Spleen (tissue), 11 donors: ENCODE results near the gene CYRIA. TPM values are rescaled to one million over a fixed set of nuclear protein-coding genes. Genes with fewer than 3 reads are reported as not detected.

Experiments
- DNase-seq: peaks from one replicate; pipeline ENCODE4 v3.0.0-alpha.2; 2020
- H3K27ac ChIP-seq, 8 donors: fragments of 200-600 bp; sonication (generic) in 7 of 8; 1 replicate in 4 of 8; 2 replicates in 4 of 8; pipeline versions ENCODE4 v1.5.0 to v1.8.0; 2016 to 2021; ENCODE audit warnings: inconsistent platforms in 4 of 8, mild to moderate bottlenecking in 4 of 8, moderate library complexity in 1 of 8
- H3K27me3 ChIP-seq, 7 donors: fragments of 200-600 bp; sonication (generic) in 6 of 7; replicated peaks in 1 of 7; 1 replicate in 4 of 7; 2 replicates in 3 of 7; pipeline versions ENCODE4 v1.5.0 to v1.8.0; 2016 to 2021; ENCODE audit warnings: inconsistent platforms in 3 of 7, mild to moderate bottlenecking in 1 of 7
- H3K36me3 ChIP-seq, 6 donors: fragments of 200-600 bp; sonication (generic) in 5 of 6; 1 replicate in 4 of 6; 2 replicates in 2 of 6; pipeline versions ENCODE4 v1.5.0 to v1.8.0; 2016 to 2021; ENCODE audit warnings: inconsistent platforms in 2 of 6
- H3K4me1 ChIP-seq, 6 donors: fragments of 200-600 bp; sonication (generic) in 5 of 6; 1 replicate in 3 of 6; 2 replicates in 3 of 6; pipeline versions ENCODE4 v1.5.0 to v1.8.0; 2016 to 2021; ENCODE audit warnings: inconsistent platforms in 3 of 6
- H3K4me3 ChIP-seq, 8 donors: fragments of 200-600 bp; sonication (generic) in 7 of 8; 1 replicate in 4 of 8; 2 replicates in 4 of 8; pipeline versions ENCODE4 v1.5.0 to v1.8.0; 2016 to 2021; ENCODE audit warnings: inconsistent platforms in 4 of 8, mild to moderate bottlenecking in 4 of 8, moderate library complexity in 2 of 8
- H3K9me3 ChIP-seq, 8 donors: fragments of 200-600 bp; sonication (generic) in 7 of 8; 1 replicate in 4 of 8; 2 replicates in 4 of 8; pipeline versions ENCODE4 v1.5.0 to v1.8.0; 2016 to 2021; ENCODE audit warnings: inconsistent platforms in 4 of 8
- CTCF ChIP-seq, 11 experiments: fragments of 200-600 bp in 7 of 11; fragments of 450-650 bp in 4 of 11; sonication (generic) in 4 of 11; IDR thresholded peaks in 8 of 11; conservative IDR thresholded peaks in 3 of 11; 1 replicate in 7 of 11; 2 replicates in 4 of 11; pipeline versions ENCODE4 v1.4.0 to v1.8.0; 2016 to 2021; ENCODE audit warnings: antibody characterized with exemption in 11 of 11, inconsistent platforms in 4 of 11, mild to moderate bottlenecking in 1 of 11
- POLR2A ChIP-seq, 3 donors: fragments of 450-650 bp; IDR thresholded peaks; one replicate each; pipeline ENCODE4 v1.5.1; 2017; ENCODE audit warnings: antibody characterized with exemption in 3 of 3, mild to moderate bottlenecking in 1 of 3
- POLR2AphosphoS5 ChIP-seq, 3 donors: sonication (generic); formaldehyde crosslinking; IDR thresholded peaks; one replicate each; pipeline ENCODE4 v1.5.1; 2017; ENCODE audit warnings: antibody characterized with exemption in 3 of 3
- WGBS, 5 donors: extraction: QIAGEN DNeasy Blood & Tissue Kit in 3 of 5; methylation state at CpG; one replicate each; pipeline versions ENCODE4 v1.1.5 to v1.1.7; 2013 to 2018; 5-methylcytosine and 5-hydroxymethylcytosine counted together
- intact Hi-C: fragments of 100-400 bp; cut with DNase I; formaldehyde crosslinking; loops from one replicate; pipeline ENCODE4 v1.15.0; 2023; ENCODE audit warnings: low total_unique reads
- polyA plus RNA-seq, 3 donors: library from polyadenylated mRNA; stranded (reverse); fragments of 200-250 nt; gene quantifications; one replicate each; pipeline ENCODE4 v1.2.1, GENCODE V29; 2013
- total RNA-seq, 7 donors: library from RNA; depleted of rRNA in 3 of 7; stranded (reverse); fragments of >200 nt in 3 of 7; fragmentation: NEBNext Ultra II Directional in 4 of 7; extraction: Animal tissue kit (Norgen Biotek cat#: 25700) in 4 of 7; gene quantifications; one replicate each; pipeline versions ENCODE4 v1.1.0 to v1.2.1, GENCODE V29; 2016 to 2021
- donor health status: healthy with polysubstance abuse.
- donor health status: DM: no; HTN: no; CAD: no; lungs with moderate emphysema.
- donor health status: DM: no; HTN: no; CAD: no.
- donor health status: Bipolar disorder and iron deficiency.
- donor health status: healthy.
- donor health status: DM: no; HTN: no; CAD: no.
- donor health status: DM: yes; HTN: yes; CAD: no.

Gene CYRIA
- total and polyA plus RNA-seq, 10 donors: 11.1 to 87.9 (median 65.7) TPM

GRCh38 chr2:16621316-16621715 lies 44.3 kb downstream of the CYRIA start:
- peaks cover 47 to 100% (median 70%) of the 10 kb centered on the region in 6 donors for H3K4me1 ChIP-seq
- no peaks in the 10 kb centered on the region for H3K9me3 ChIP-seq
- H3K27ac ChIP-seq: peak overlapping the region in 4 of 8 donors; percentile 91 to 96 (median 94)
- no peak for TF ChIP-seq POLR2A (IDR thresholded peaks at IDR 0.05)
- no peak for TF ChIP-seq CTCF (IDR thresholded peaks at IDR 0.05 in 8 of 11, conservative IDR thresholded peaks at IDR 0.05 in 3 of 11)
- TF ChIP-seq POLR2AphosphoS5 (IDR thresholded peaks at IDR 0.05): no peak
- H3K4me3 ChIP-seq: no peak overlapping the region
- intact Hi-C loops: loop anchor here (5.0 kb wide), 1 partner anchor 41 kb away; no protein-coding TSS in a partner anchor
- DNase-seq: no peak
- H3K27me3 ChIP-seq: no peaks in the 10 kb centered on the region
- 90 to 100% (median 95%) methylated on average over 4 of the region's 4 CpGs for WGBS, 5 donors
- peaks cover 0 to 75% (median 17%) of the 10 kb centered on the region in 6 donors for H3K36me3 ChIP-seq

GRCh38 chr2:16620590-16620989 lies 45.0 kb downstream of the CYRIA start:
- Histone ChIP-seq H3K9me3 (no peaks in the 10 kb centered on the region), H3K27me3 (no peaks in the 10 kb centered on the region), H3K4me1 (peaks cover 39 to 97% (median 66%) of the 10 kb centered on the region in 6 donors), H3K36me3 (peaks cover 0 to 83% (median 22%) of the 10 kb centered on the region in 6 donors), H3K27ac (peak overlapping the region in 4 of 8 donors; percentile 91 to 96 (median 94)), H3K4me3 (no peak overlapping the region)
- TF ChIP-seq POLR2A (IDR thresholded peaks at IDR 0.05) (no peak), POLR2AphosphoS5 (IDR thresholded peaks at IDR 0.05) (no peak), CTCF (IDR thresholded peaks at IDR 0.05 in 8 of 11, conservative IDR thresholded peaks at IDR 0.05 in 3 of 11) (no peak)
- no peak for DNase-seq
- intact Hi-C loops: loop anchor here (5.0 kb wide), 1 partner anchor 42 kb away; no protein-coding TSS in a partner anchor
- 91 to 95% (median 94%) methylated on average over 2 of the region's 2 CpGs for WGBS, 5 donors

- intact Hi-C loops: loop anchor here (5.0 kb wide), 1 partner anchor 43 kb away; no protein-coding TSS in a partner anchor
- TF ChIP-seq POLR2AphosphoS5 (IDR thresholded peaks at IDR 0.05): no peak
- no peak for TF ChIP-seq POLR2A (IDR thresholded peaks at IDR 0.05)
- TF ChIP-seq CTCF (IDR thresholded peaks at IDR 0.05 in 8 of 11, conservative IDR thresholded peaks at IDR 0.05 in 3 of 11): no peak
- Histone ChIP-seq H3K27me3 (no peaks in the 10 kb centered on the region), H3K4me1 (peaks cover 31 to 94% (median 61%) of the 10 kb centered on the region in 6 donors), H3K36me3 (peaks cover 0 to 91% (median 23%) of the 10 kb centered on the region in 6 donors), H3K4me3 (no peak overlapping the region), H3K9me3 (no peaks in the 10 kb centered on the region), H3K27ac (peak overlapping the region in 1 of 8 donors; percentile 56)
- 94 to 97% (median 96%) methylated on average over 5 of the region's 5 CpGs for WGBS, 5 donors
- DNase-seq: no peak
Measured at GRCh38 chr2:16619576-16620245, 45.9 kb downstream of the CYRIA start.
